SKM-1 treated with dmso at 0.1 percent for 144 hours (cell line): ENCODE results near the gene ABCC2.
A peak's percentile ranks its signal among the peaks of the same experiment; 100 is the strongest.

ENCODE experiments used
- DNase-seq: peaks from one replicate; lab custom pipeline; 2025; ENCODE audit not compliant: unreplicated experiment; lab: John Stamatoyannopoulos, UW

Gene ABCC2

DNA sequence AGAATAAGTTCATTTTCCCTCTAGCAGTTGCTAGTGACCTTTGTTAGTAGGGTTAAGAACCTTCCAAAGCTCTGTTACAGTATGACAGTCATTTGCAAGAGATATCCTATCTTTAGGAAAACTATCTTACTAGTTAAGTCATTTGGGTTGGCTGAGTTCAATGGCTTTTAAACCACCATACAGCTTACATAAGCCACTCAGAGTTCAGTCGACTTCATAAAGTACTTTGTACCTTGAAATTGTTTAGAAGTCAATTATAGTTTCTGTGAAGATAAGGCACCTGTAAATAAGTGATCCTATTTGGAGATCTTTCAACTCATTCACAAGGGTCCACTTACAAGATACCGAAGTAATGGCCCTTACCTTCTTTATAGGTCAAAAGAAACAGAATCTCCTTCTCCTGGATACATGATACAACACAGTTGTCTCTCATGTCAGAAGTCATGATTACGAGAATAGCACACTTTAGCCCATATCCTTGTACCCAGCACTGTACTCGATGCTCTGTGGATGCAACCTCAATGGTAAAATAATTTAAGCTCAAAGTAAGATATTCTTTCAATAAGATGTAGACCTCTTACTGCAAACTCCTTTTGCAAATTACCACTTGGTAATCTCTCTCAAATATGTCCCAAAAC, 11.9 kb upstream of the ABCC2 start:
- no peak for DNase-seq

DNA sequence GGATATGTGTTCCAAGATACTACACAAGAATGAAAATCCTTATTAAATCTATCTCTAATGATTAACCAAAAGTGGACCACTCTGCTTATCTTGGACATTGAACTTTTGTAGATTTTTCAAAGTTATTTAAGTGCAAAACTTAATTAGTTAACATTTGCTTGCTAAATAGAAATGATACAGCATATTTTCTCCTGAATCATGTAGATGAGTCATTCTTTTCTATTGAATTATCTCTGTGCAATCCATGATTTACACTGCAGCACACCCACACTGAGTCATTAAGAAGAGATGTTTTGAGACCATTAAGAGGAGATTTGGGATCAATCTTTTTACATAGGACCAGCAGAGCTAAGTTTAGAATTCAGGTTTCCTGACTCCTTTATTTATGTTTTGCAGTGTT, 6.6 kb upstream of the ABCC2 start:
- DNase-seq: no peak

DNA sequence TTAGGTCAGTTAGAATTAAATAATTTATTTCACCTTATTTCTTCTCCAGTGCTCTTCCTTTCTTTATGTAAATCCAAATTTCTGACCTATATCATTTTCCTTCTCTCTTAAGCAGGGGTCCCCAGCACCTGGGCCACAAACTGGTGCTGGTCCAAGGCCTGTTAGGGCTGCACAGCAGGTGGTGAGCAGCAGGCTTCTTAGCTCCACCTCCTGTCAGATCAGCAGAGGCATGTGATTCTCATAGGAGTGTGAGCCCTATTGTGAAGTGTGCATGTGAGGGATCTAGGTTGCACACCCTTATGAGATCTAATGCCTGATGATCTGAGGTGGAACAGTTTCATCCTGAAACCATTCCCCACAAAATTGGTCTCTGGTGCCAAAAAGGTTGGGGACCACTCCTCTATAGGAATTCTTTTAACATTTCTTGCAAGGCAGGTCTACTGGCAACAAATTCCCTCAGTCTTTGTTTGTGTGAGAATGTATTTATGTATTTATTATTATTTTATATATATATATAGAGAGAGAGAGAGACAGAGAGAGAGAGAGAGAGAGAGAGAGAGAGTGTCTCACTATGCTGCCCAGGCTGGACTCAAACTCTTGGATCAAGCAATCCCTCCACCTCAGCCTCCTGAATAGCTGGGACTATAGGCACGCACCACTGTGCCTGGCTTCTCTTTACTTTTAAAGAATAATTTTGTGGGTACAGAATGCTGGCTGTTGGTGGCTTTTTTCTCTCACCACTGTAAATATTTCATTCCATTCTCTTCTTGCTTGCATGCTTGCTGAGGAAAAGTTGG, 4.3 kb upstream of the ABCC2 start:
- DNase-seq: no peak

DNA sequence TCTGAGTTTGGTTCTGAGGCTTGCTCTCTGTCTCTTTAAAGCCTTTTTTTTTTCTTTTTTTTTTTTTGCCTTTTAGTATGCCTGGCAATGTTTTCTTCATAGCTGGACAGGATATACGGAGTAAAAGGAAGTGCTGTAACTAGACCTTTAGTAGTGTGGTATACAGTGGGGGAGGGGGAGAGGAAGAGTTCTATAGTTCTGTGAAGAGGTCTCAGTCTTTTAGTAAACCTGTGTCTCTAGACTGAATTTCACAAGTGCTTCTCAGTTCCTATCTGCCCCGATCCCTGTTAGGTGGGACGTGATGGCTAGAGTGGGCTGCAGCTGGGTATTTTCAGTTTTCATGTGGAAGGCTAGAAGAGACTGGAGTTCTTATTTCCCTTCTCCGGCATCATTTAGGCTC, 3.1 kb upstream of the ABCC2 start:
- peak; percentile 87 for DNase-seq

DNA sequence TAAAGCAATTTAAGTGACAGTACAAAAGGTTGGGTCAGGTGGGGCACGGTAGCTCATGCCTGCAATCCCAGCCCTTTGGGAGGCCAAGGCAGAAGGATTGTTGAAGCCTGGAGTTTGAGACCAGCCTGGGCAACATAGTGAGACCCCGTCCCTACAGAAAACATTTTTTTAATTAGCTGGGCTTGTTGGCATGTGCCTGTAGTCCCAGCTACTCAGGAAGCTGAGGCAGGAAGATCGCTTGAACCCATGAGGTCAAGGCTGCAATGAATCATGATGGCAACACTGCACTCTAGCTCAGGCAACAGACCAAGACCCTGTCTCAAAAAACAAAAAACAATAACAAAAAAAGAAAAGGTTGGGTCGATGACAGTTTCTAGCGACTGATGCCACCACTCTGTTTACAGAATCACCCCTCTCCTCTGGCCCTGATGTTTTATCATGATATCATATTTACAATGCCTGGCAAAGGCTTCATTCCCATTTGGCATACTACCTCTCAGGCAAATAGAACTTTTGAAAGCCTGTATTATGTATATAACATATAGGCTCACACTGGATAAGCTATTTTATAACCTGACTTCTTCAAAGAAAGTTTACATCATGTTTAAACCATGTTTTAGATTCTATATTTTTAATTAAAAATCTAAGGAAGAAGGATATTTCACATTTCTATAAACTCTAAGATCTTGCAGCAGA, 558 bp upstream of the ABCC2 start:
- no peak for DNase-seq

DNA sequence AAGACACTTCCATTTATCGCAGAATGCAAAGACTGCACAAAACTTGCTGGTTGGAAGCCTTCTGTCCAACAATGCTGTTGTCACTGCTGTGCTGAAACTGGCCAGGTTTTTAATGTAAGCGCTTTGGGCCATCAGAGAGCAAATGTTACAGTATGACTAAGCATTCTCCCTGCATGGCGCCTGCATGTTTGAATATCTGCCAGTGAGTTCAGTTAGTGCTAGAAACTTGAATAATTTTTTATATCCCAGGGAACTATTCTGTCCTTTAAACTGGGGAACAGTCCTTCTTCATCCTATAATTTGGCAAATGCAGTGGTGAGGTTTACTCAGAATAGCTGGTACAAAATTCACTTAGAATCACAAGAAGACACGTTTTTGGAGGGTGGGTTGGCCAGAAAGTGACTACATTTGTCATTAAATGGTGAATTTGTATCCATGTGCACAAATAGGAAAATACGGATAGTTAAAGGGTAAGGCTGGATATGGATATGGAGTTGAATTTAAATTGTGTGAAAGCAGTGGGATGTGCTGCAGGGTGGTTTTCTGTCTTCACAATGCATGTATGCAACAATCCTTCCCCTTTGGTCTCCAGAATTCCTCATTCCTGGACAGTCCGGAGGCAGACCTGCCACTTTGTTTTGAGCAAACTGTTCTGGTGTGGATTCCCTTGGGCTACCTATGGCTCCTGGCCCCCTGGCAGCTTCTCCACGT, 1.7 kb downstream of the ABCC2 start:
- no peak for DNase-seq

DNA sequence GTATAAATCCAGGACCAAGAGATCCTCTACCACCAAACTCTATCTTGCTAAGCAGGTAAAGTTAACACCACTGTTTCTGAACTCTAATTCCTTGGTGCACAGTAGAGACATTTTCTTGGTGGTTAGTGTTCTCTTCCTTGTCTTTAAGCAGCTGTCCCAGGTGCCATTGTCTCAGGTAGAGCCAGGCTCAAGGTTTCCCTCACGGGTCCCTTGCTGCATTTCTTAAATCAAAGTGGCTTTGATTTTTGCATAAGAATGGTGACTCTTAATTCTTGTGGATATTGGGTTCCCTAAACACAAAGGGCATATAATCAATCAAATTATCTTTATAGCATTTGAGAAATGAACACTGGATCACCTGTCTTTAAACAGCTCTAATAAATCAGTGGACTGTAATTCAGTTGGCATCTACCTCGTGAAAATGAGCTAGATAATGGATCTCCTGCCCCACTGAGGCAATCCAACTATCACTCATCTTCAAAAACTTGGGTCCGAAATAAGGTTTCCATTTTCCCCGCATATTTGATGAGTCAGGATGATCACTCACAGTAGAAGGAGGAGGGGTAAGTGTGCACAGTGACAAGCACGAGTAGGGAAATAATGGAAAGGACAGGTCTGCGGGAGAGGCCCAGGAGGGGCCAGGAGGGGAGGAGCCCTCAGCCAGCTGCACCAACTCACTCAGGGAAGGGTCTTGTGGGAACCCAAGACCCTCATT, 2.4 kb downstream of the ABCC2 start:
- no peak for DNase-seq

DNA sequence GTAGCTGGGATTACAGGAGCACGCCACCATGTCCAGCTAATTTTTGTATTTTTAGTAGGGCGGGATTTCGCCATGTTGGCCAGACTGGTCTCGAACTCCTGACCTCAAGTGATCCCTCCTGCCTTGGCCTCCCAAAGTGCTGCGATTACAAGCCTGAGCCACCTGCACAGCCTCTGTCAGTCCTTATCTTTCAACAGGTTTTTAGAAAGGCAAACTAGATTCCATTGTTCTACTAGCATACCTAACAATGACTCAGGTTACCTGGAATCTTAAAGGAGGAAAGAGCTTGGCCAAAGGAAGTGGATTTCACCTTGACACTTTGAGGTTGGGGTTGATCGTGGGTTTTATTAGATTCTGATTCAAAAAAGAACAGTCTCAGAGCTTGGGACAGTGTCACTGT, 3.2 kb downstream of the ABCC2 start:
- no peak for DNase-seq

DNA sequence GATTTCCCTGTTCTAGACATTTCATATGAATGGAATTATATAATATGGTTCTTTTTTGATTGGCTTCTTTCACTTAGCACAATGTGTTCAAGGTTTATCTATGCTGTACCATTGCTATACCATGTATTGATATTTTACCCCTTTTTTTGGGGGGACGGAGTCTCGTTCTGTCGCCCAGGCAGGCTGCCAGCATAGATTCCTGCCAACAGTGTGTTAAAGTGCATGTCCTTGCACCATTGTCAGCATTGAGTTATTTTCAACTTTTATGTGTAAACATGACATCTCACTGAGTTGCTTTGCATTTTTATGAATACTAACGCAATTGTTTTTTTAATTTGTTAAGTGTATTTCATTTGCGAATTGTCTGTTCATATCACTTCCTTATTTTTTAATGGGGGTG, 4.9 kb downstream of the ABCC2 start:
- no peak for DNase-seq

DNA sequence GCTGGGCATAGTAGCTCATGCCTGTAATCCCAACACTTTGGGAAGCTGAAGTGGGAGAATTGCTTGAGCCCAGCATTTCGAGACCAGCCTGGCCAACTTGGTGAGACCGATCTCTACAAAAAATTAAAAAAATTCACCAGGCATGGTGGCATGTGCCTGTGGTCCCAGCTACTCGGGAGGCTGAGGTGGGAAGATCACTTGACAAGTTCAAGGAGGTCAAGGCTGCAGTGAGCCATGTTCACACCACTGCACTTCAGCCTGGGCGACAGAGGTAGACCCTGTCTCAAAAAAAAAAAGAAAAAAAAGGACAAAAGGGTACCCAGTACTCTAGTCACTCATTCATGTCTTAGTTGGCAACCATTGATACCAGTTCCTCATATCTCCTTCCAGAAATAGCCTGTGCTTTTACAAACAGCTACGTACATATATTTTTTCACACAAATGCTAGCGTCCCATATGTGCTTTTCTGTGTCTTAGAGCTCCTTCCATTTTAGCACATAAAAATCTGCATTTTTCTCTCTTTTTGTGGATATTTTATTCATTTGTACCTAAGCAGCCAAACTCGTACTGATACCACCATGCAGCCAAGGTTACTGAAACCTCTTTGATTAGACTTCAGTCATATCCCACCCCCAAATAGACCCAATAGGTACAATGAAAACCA, 5.5 kb downstream of the ABCC2 start:
- no peak for DNase-seq

DNA sequence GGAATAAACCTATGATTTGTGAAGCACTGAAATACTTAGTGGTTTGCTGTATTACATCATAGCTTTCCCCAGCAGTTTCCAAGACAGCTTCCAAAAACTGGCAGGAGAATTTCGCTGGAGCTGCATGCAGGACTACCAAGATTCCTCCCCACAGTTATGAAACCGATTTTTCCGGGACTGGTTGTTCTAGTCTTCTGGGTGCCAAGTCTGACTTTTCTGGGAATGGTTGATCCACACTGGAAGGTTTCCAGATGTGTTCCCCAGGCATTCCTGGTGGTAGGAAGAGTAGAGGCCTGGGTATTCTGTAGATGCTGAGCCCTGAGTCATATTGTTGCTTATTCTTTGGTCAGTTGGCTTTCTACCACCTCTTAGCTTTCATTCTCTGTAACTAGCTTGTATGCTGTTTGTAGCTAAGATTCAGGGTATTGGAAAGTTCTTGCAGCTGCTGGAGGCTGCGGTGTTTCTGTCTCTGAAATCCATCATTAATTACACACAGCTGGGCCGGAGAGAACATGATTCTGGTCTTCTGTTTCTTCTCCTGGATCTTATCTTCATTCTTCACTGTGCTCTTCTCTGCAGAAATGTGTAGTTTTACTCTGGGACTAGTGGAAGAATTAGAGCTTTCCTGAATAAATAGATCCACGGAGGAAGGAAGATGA, 6.3 kb downstream of the ABCC2 start:
- no peak for DNase-seq

DNA sequence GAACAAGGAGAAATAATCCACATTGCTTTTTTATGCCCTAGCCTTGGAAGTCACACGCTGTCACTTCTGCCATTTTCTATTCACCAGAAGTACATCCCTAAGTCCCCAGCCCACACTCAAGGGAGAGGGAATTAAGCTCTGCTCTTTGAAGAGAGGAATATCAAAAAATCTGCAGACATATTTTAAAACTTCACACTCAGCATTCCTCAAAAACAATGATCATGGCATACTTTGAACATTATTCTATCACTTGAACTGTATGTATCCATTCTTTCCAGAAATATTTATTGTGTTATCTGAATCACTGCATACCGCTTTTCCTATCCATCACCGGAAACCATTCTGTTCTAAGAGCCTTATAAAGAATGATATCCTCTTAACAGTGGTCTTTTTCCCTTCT, 9.4 kb downstream of the ABCC2 start:
- DNase-seq: no peak

DNA sequence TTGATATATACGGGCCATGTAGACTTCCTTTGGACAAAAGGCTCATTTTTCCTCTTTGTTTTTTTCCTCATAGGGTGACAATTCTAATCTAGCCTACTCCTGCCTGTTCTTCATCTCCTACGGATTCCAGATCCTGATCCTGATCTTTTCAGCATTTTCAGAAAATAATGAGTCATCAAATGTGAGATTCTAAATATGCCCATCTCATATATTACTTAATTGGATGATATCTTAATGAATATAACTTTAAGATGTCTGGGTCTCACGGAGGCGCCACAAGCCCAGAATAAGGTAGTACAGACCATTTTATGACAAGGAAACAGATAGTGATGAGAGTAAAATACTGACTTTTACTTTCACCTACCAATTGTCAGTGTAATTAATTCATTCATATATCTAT, 11.4 kb downstream of the ABCC2 start:
- no peak for DNase-seq

DNA sequence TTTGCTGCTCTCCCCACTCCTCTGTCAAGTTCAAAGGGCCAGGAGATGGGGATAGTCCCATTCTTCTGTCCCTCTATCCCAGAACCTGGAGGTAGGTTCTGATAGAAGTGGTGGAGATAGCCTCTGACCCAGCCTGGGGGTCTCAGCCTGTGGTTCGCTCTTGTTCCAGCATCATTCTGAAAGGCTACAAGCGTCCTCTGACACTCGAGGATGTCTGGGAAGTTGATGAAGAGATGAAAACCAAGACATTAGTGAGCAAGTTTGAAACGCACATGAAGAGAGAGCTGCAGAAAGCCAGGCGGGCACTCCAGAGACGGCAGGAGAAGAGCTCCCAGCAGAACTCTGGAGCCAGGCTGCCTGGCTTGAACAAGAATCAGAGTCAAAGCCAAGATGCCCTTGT, 14.5 kb downstream of the ABCC2 start:
- no peak for DNase-seq

DNA sequence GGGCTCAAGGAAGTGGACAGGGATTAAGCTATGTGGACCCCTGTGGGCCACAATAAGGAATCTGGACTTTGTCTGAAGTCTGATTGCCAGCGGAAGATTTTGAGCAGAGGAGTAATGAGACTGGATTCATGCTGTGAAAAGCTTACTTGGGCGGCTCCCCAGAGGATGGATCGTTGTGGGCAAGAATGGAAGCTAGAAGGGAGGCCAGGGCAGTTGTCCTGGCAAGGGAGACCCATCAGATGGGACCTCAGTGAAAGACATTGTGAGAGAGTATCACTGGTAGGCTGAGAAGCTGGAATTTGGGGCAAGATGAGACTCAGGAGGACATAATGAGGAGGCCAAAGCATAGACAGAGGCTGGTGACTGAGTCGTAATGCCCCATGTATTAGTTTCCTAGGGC, 15.6 kb downstream of the ABCC2 start:
- DNase-seq: no peak

DNA sequence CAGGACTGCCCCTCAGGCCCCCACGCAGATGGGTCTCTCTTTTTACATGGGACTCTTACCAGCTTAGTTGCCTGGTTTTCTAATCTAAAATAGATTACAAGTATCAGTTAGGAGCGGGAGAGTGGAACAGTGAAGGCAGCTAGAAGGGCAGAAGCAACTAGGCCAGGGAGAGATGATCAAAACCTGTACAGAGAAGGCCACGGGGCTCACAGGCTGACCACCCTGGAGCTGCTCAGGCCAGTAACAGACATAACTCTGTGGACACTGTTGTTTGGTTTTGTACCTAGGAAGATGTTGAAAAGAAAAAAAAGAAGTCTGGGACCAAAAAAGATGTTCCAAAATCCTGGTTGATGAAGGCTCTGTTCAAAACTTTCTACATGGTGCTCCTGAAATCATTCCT, 16.5 kb downstream of the ABCC2 start:
- DNase-seq: no peak

DNA sequence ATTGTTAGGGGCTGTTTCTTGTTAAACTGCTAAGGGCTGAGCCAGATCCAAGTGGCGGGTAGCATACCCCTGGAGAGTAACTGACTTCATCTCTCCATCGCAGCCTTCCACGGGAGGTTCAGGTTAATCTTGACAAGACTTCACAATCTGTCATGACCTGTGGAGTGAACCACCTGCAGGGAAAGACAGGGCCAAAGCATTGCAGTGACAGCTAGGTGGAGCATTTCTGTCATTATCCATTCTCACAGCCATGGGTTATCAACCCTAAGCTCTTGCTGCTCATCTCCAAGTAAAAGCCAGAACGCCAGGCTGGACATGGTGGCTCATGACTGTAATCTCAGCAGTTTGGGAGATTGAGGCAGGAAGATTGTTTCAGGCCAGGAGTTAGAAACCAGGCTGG, 17.2 kb downstream of the ABCC2 start:
- no peak for DNase-seq

DNA sequence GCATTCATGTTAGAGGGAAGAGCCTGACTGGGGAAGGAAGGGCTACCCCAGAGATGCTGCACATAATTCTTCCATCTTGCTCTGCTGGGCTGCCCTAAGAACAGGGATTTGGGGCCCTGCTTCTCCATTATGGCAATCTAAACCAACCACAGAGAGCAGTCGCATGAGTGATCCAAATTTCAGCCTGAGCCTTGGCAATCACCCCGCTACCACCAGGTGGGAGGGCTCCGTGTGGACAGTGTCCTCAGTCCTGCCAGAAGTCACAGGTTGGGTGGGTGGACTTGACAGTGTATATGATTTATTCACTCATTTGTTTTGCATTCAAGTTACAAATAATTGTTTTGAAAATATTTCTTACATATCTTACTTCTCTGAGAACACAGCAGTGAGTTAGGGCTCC, 22.0 kb downstream of the ABCC2 start:
- DNase-seq: no peak

DNA sequence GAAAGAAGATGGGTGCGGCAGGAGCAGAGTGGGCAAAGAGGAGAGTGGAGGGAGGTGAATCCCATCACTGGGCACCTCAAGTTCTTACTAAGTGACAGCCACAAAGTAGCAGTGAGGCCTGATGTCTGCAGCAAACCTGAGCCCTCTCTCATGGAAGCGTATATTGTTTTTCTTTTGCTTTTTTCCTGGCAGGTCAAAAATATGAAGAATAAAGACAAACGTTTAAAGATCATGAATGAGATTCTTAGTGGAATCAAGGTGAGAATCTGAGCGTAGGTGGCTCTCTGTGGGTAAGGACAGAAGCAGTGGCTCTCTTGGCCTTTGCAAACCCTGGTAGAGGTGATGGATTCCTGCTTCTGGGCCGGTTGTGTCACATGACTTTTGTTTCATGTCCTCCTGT, 22.8 kb downstream of the ABCC2 start:
- DNase-seq: no peak

DNA sequence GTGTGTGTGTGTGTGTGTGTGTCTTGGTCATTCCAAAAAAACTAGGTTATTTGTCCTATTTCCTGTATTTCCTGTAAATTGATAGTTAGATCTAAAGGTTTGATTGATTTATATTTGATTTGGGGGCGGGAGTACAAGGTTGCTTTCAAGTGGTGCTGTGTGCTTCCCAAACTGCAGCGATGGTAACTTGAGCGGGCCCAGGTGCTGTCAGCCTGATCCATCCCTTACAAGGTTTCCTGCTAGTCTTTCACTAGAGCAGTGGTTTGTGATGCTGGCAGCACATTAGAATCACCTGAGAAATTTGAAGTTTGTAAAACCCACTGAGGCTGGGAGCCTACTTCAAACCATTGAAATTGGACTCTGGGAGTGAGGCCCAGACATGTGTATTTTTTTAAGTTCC, 23.7 kb downstream of the ABCC2 start:
- DNase-seq: no peak
